H9 (cell line): ENCODE data around the gene ZMYND11. TPM values are rescaled to one million over a fixed set of nuclear protein-coding genes. Genes with fewer than 3 reads are reported as not detected.
A peak's percentile ranks its signal among the peaks of the same experiment; 100 is the strongest.

Source experiments
- DNase-seq: peaks from one replicate; pipeline ENCODE4 v3.0.0-alpha.2; 2017
- H2AFZ ChIP-seq: one replicate; pipeline ENCODE4 v1.6.1; 2013; ENCODE audit warnings: mild to moderate bottlenecking, low read length, control low read depth, moderate library complexity
- H2AK5ac ChIP-seq: 2 replicates; pipeline ENCODE4 v1.6.1; 2013; ENCODE audit warnings: low read length, control low read depth, mixed read lengths; ENCODE audit not compliant: insufficient read length
- H2BK120ac ChIP-seq: one replicate; pipeline ENCODE4 v1.6.1; 2013; ENCODE audit warnings: low read depth, mild to moderate bottlenecking, low read length, control low read depth, inconsistent platforms; ENCODE audit not compliant: poor library complexity, severe bottlenecking
- H2BK12ac ChIP-seq: 2 replicates; pipeline ENCODE4 v1.6.1; 2013; ENCODE audit warnings: low read length, control low read depth, mixed read lengths, low read depth; ENCODE audit not compliant: insufficient read length
- H2BK15ac ChIP-seq: 2 replicates; pipeline ENCODE4 v1.6.1; 2013; ENCODE audit warnings: low read depth, low read length, control low read depth
- H2BK20ac ChIP-seq: one replicate; pipeline ENCODE4 v1.6.1; 2013; ENCODE audit warnings: low read depth, mild to moderate bottlenecking, low read length, control low read depth, inconsistent platforms; ENCODE audit not compliant: poor library complexity, severe bottlenecking
- H2BK5ac ChIP-seq: 2 replicates; pipeline ENCODE4 v1.6.1; 2013; ENCODE audit warnings: low read length, control low read depth, mixed read lengths; ENCODE audit not compliant: insufficient read length
- H3K14ac ChIP-seq: 2 replicates; pipeline ENCODE4 v1.6.1; 2013; ENCODE audit warnings: low read length, control low read depth; ENCODE audit not compliant: insufficient read depth
- H3K18ac ChIP-seq: 2 replicates; pipeline ENCODE4 v1.6.1; 2013; ENCODE audit warnings: low read depth, mild to moderate bottlenecking, mixed read lengths, low read length, control low read depth; ENCODE audit not compliant: insufficient read length
- H3K23ac ChIP-seq: 2 replicates; pipeline ENCODE4 v1.6.1; 2013; ENCODE audit warnings: low read length, control low read depth, mixed read lengths, low read depth; ENCODE audit not compliant: insufficient read length
- H3K23me2 ChIP-seq: 2 replicates; pipeline ENCODE4 v1.6.1; 2013; ENCODE audit warnings: low read depth, mild to moderate bottlenecking, mixed read lengths, low read length, control low read depth; ENCODE audit not compliant: insufficient read length, poor library complexity, severe bottlenecking
- H3K27ac ChIP-seq: 2 replicates; pipeline ENCODE4 v1.5.1; 2013; ENCODE audit warnings: low read length, control low read depth, mixed read lengths, low read depth; ENCODE audit not compliant: insufficient read length
- H3K27me3 ChIP-seq: 2 replicates; pipeline ENCODE4 v1.6.1; 2013; ENCODE audit warnings: low read length, control low read depth, inconsistent platforms; ENCODE audit not compliant: insufficient read depth
- H3K4ac ChIP-seq: 2 replicates; pipeline ENCODE4 v1.6.1; 2013; ENCODE audit warnings: low read depth, mild to moderate bottlenecking, control low read depth, inconsistent platforms, low read length, moderate library complexity
- H3K4me1 ChIP-seq: 2 replicates; pipeline ENCODE4 v1.6.1; 2013; ENCODE audit warnings: low read length, control low read depth, inconsistent platforms; ENCODE audit not compliant: insufficient read depth
- H3K4me2 ChIP-seq: 2 replicates; pipeline ENCODE4 v1.6.1; 2013; ENCODE audit warnings: low read length, control low read depth, mixed read lengths; ENCODE audit not compliant: insufficient read length, insufficient read depth
- H3K56ac ChIP-seq: 2 replicates; pipeline ENCODE4 v1.6.1; 2013; ENCODE audit warnings: low read depth, mild to moderate bottlenecking, mixed read lengths, low read length, control low read depth; ENCODE audit not compliant: insufficient read length
- H3K79me1 ChIP-seq: 2 replicates; pipeline ENCODE4 v1.6.1; 2013; ENCODE audit warnings: low read depth, mild to moderate bottlenecking, moderate library complexity, low read length, control low read depth, inconsistent platforms; ENCODE audit not compliant: insufficient read depth, poor library complexity, severe bottlenecking
- H3K79me2 ChIP-seq: 2 replicates; pipeline ENCODE4 v1.6.1; 2013; ENCODE audit warnings: low read length, control low read depth, inconsistent platforms; ENCODE audit not compliant: insufficient read depth
- H3K9ac ChIP-seq: 2 replicates; pipeline ENCODE4 v1.6.1; 2013; ENCODE audit warnings: low read length, control low read depth, mixed read lengths; ENCODE audit not compliant: insufficient read length; ENCODE audit errors: extremely low read depth
- H3K9me3 ChIP-seq: one replicate; pipeline ENCODE4 v1.6.1; 2013; ENCODE audit warnings: low read depth, low read length, inconsistent platforms; ENCODE audit not compliant: control insufficient read depth
- H3T11ph ChIP-seq: one replicate; pipeline ENCODE4 v1.6.1; 2013; ENCODE audit warnings: mild to moderate bottlenecking, low read length, control low read depth, inconsistent platforms
- H4K20me1 ChIP-seq: one replicate; pipeline ENCODE4 v1.6.1; 2013; ENCODE audit not compliant: control insufficient read depth, insufficient read length, insufficient read depth
- H4K5ac ChIP-seq: 2 replicates; pipeline ENCODE4 v1.6.1; 2013; ENCODE audit warnings: low read depth, mild to moderate bottlenecking, mixed read lengths, low read length, control low read depth; ENCODE audit not compliant: insufficient read length
- H4K8ac ChIP-seq: replicated peaks from 2 replicates; pipeline ENCODE4 v1.6.1; 2013; ENCODE audit warnings: low read length, control low read depth, mixed read lengths, low read depth; ENCODE audit not compliant: insufficient read length
- H4K91ac ChIP-seq: 2 replicates; pipeline ENCODE4 v1.6.1; 2013; ENCODE audit warnings: low read depth, mild to moderate bottlenecking, moderate library complexity, mixed read lengths, low read length, control low read depth; ENCODE audit not compliant: insufficient read length
- H3K27ac Mint-ChIP-seq, 3 experiments: 2 replicates in 2 of 3; 3 replicates in 1 of 3; pipeline ENCODE4 v1.8.0; 2020 to 2021; ENCODE audit warnings: mixed read lengths in 3 of 3, mild to moderate bottlenecking in 1 of 3, moderate library complexity in 1 of 3
- H3K27me3 Mint-ChIP-seq: 2 replicates; pipeline ENCODE4 v1.8.0; 2021; ENCODE audit warnings: low read depth, mild to moderate bottlenecking, moderate library complexity, mixed read lengths
- H3K36me3 Mint-ChIP-seq, 3 experiments: 2 replicates in 2 of 3; 3 replicates in 1 of 3; pipeline ENCODE4 v1.8.0; 2020 to 2021; ENCODE audit warnings: low read depth in 3 of 3, mixed read lengths in 3 of 3; ENCODE audit not compliant: insufficient read depth in 1 of 3
- H3K4me1 Mint-ChIP-seq, 2 experiments: 2 replicates each; pipeline ENCODE4 v1.8.0; 2020; ENCODE audit warnings: mixed read lengths in 2 of 2
- H3K4me3 Mint-ChIP-seq, 2 experiments: 2 replicates in 1 of 2; 3 replicates in 1 of 2; pipeline ENCODE4 v1.8.0; 2020 to 2021; ENCODE audit warnings: mild to moderate bottlenecking in 2 of 2, mixed read lengths in 2 of 2, moderate library complexity in 1 of 2
- H3K9me3 Mint-ChIP-seq, 2 experiments: 2 replicates in 1 of 2; 3 replicates in 1 of 2; pipeline ENCODE4 v1.8.0; 2020; ENCODE audit warnings: mild to moderate bottlenecking in 2 of 2, mixed read lengths in 2 of 2, moderate library complexity in 1 of 2
- CTCF ChIP-seq: fragments of 200-600 bp; sonication (generic); conservative IDR thresholded peaks from 3 replicates; pipeline ENCODE4 v1.8.0; 2021; ENCODE audit warnings: antibody characterized with exemption, mild to moderate bottlenecking
- WGBS: extraction: QIAGEN DNeasy Blood & Tissue Kit; methylation state at CpG from one replicate; pipeline ENCODE4 v1.1.7; 2013; ENCODE audit warnings: missing lambda C conversion rate, low lambda C conversion rate, mixed read lengths; ENCODE audit not compliant: insufficient read length; ENCODE audit errors: extremely low coverage; 5-methylcytosine and 5-hydroxymethylcytosine counted together
- total RNA-seq: library from RNA; stranded (reverse); gene quantifications from 2 replicates; pipeline ENCODE4 v1.2.1, GENCODE V29; 2021

The ZMYND11 gene
- total RNA-seq, 1 experiment from 2014 or later: 33.7 TPM

- Histone ChIP-seq H3K27ac (no peak overlapping the region), H3K23ac (no peak overlapping the region), H3K79me1 (peaks cover 2% of the 10 kb centered on the region), H3K27me3 (no peaks in the 10 kb centered on the region), H4K91ac (no peak overlapping the region), H2BK5ac (no peak overlapping the region), H3K4ac (no peak overlapping the region), H2BK15ac (no peak overlapping the region), H2BK120ac (no peak overlapping the region), H2AFZ (no peak overlapping the region), H4K8ac (no peak overlapping the region), H3K56ac (no peak overlapping the region), H3K14ac (no peak overlapping the region), H4K20me1 (no peaks in the 10 kb centered on the region), H4K5ac (no peak overlapping the region), H2AK5ac (no peak overlapping the region), H3K79me2 (no peaks in the 10 kb centered on the region; the same call in 1 of the 2 replicates), H2BK20ac (no peak overlapping the region), H3T11ph (no peak overlapping the region), H2BK12ac (no peak overlapping the region), H3K9me3 (no peaks in the 10 kb centered on the region), H3K4me1 (no peaks in the 10 kb centered on the region), H3K23me2 (no peaks in the 10 kb centered on the region), H3K4me2 (no peak overlapping the region), H3K9ac (no peak overlapping the region), H3K18ac (no peak overlapping the region)
- H3K4me1 Mint-ChIP-seq: no peaks in the 10 kb centered on the region; a peak in 1 of 4 replicates
- no peak overlapping the region for H3K4me3 Mint-ChIP-seq
- no peak for TF ChIP-seq CTCF
- peaks cover 10 to 11% of the 10 kb centered on the region in 2 experiments for H3K9me3 Mint-ChIP-seq
- peak overlapping the region in 1 of 3 experiments; percentile 32; a peak in 2 of 7 replicates for H3K27ac Mint-ChIP-seq
- DNase-seq: no peak
- no peaks in the 10 kb centered on the region for H3K27me3 Mint-ChIP-seq
- WGBS: no CpG with 5 or more reads among the region's 5 CpGs
- H3K36me3 Mint-ChIP-seq: peaks cover 13 to 19% (median 15%) of the 10 kb centered on the region in 3 experiments
These were observed 19.1 kb downstream of the ZMYND11 start for GRCh38 chr10:154348-154747.
